Measurements from ENCODE around the gene RPGRIP1L. TPM values are rescaled to one million over a fixed set of nuclear protein-coding genes. Genes with fewer than 3 reads are reported as not detected.

RPGRIP1L gene
- total and polyA plus RNA-seq, 2 of the 8 experiments (the other 6 are each of a cell fraction or from before 2014, with no cell fraction given) = 4.0 to 13.7 TPM

DNA sequence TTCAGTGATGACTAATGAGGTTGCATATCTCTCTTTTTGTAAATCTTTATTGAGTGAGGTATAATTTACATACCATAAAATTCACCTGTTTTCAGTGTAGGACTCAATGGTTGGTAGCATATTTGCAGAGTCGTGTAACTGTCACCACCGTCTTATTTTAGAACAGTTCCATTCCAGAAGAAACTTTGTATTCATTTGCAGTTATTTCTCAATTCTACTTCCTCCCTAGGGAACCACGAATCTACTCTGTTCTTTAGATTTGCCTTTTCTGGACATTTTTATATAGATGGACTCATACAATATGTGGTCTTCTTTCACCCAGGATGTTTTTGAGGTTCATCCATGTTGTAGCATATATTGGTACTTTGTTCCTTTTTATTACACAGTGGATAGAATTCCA is 4.0 kb upstream of the RPGRIP1L start:
- DNase-seq (ENCODE audit: low read depth in 1 of 2, low spot score in 2 of 2) (no peak), FAIRE-seq (no peak)
- POLR2A ChIA-PET (ENCODE audit: partially characterized antibody) = no interaction called here
- no peak overlapping the region for H4K91ac ChIP-seq (replicated peaks; ENCODE audit: insufficient read length, low read length)
- 86% methylated on average over 3 of the region's 3 CpGs; no CpG with 5 or more reads in 1 of the 2 experiments for WGBS, 2 experiments (ENCODE audit: extremely low coverage in 1 of 2, insufficient coverage in 1 of 2, insufficient read length in 1 of 2, insufficient replicate concordance in 2 of 2, low coverage in 1 of 2, low lambda C conversion rate in 2 of 2, missing lambda C conversion rate in 1 of 2)
- H2BK20ac ChIP-seq (ENCODE audit: low read length) = no peak overlapping the region
- H4K8ac ChIP-seq (ENCODE audit: extremely low read depth, insufficient read depth, low read length) = no peak overlapping the region
- no peak overlapping the region for H3K9ac ChIP-seq (replicated peaks in 1 of 4; ENCODE audit: extremely low read depth in 1 of 4, low read depth in 3 of 4, low read length in 3 of 4)
- no peaks in the 10 kb centered on the region for H3K36me3 ChIP-seq (ENCODE audit: control insufficient read depth in 2 of 4, insufficient read depth in 4 of 4, low read length in 3 of 4)
- no peak overlapping the region for H3K27ac ChIP-seq (ENCODE audit: low read depth, low read length)
- no peak overlapping the region for H2BK15ac ChIP-seq (ENCODE audit: low read length)
- H3K9me3 ChIP-seq (ENCODE audit: insufficient read depth in 2 of 2, low read depth in 1 of 2, low read length in 1 of 2) = no peaks in the 10 kb centered on the region
- no peak overlapping the region for H2BK12ac ChIP-seq (ENCODE audit: low read depth, low read length)
- no peak overlapping the region for H3K4me3 ChIP-seq (ENCODE audit: extremely low read depth in 1 of 4, insufficient read depth in 2 of 4, low read depth in 3 of 4, low read length in 4 of 4)
- H4K20me1 ChIP-seq (replicated peaks in 1 of 2; ENCODE audit: control insufficient read depth in 1 of 2, insufficient read depth in 2 of 2, low read length in 2 of 2) = no peaks in the 10 kb centered on the region
- H3K14ac ChIP-seq (ENCODE audit: insufficient read length) = no peak overlapping the region
- H3K4me1 ChIP-seq (replicated peaks in 1 of 4; ENCODE audit: control insufficient read depth in 3 of 4, insufficient read depth in 4 of 4, low read length in 3 of 4) = peaks cover 0 to 6% (median 0%) of the 10 kb centered on the region in 4 experiments; a peak in 1 of 7 replicates
- H3K79me1 ChIP-seq (ENCODE audit: low read depth, low read length) = peaks cover 4% of the 10 kb centered on the region; the same call in 1 of the 2 replicates
- H3K23me2 ChIP-seq (ENCODE audit: low read depth, low read length) = peaks cover 3% of the 10 kb centered on the region; the same call in 1 of the 2 replicates
- H2BK120ac ChIP-seq (replicated peaks; ENCODE audit: low read depth, low read length) = no peak overlapping the region
- H3K23ac ChIP-seq (ENCODE audit: insufficient read length) = no peak overlapping the region
- no peak overlapping the region for H4K5ac ChIP-seq (ENCODE audit: insufficient read length, low read depth, low read length)
- H3K4ac ChIP-seq (replicated peaks; ENCODE audit: insufficient read length, low read depth, low read length) = no peak overlapping the region
- no peak overlapping the region for H2AK5ac ChIP-seq (ENCODE audit: low read depth, low read length)
- CTCF ChIA-PET (ENCODE audit: partially characterized antibody) = no interaction called here
- H3K4me2 ChIP-seq (ENCODE audit: insufficient read depth in 1 of 2, low read depth in 2 of 2, low read length in 2 of 2) = no peak overlapping the region
- H3K56ac ChIP-seq (replicated peaks; ENCODE audit: insufficient read length, low read depth, low read length) = no peak overlapping the region
- H3K18ac ChIP-seq (ENCODE audit: extremely low read depth, low read length) = no peak overlapping the region
- H2AFZ ChIP-seq (ENCODE audit: low read length) = no peak overlapping the region
- H3K27me3 ChIP-seq (replicated peaks in 1 of 4; ENCODE audit: control insufficient read depth in 3 of 4, extremely low read depth in 1 of 4, insufficient read depth in 3 of 4, low read length in 3 of 4) = no peaks in the 10 kb centered on the region
- H3K79me2 ChIP-seq (ENCODE audit: control insufficient read depth in 1 of 2, insufficient read depth in 2 of 2, low read length in 2 of 2) = peaks cover 0 to 56% of the 10 kb centered on the region in 2 experiments; a peak in 2 of 4 replicates
- H2BK5ac ChIP-seq (ENCODE audit: low read depth, low read length) = no peak overlapping the region
- TF ChIP-seq CHD1 (IDR thresholded peaks at IDR 0.05; ENCODE audit: low read depth, low read length) (no peak), GTF2F1 (IDR thresholded peaks at IDR 0.05; ENCODE audit: borderline replicate concordance, low read depth, low read length) (no peak), MAFK (IDR thresholded peaks at IDR 0.05; ENCODE audit: low read depth, low read length) (no peak), TBP (IDR thresholded peaks at IDR 0.05; ENCODE audit: low read depth, low read length) (no peak), GABPA (IDR thresholded peaks at IDR 0.05; ENCODE audit: borderline replicate concordance, insufficient read depth, low read length) (no peak), SRF (IDR thresholded peaks at IDR 0.05; ENCODE audit: low read depth, low read length) (no peak), EGR1 (IDR thresholded peaks at IDR 0.05; ENCODE audit: borderline replicate concordance, low read depth, low read length) (no peak), BACH1 (IDR thresholded peaks at IDR 0.05; ENCODE audit: low read length) (no peak), POU5F1 (IDR thresholded peaks at IDR 0.05; ENCODE audit: low read depth, low read length) (no peak), TAF1 (IDR thresholded peaks at IDR 0.05; ENCODE audit: low read depth, low read length) (no peak), RXRA (IDR thresholded peaks at IDR 0.05; ENCODE audit: insufficient read depth, low read depth, low read length) (no peak), CBX8 (IDR thresholded peaks at IDR 0.05; ENCODE audit: borderline replicate concordance, low read depth, low read length) (no peak)

Measured in H1 (cell line).